Inferior parietal cortex (tissue), 1 donor: Measurements from ENCODE around the gene CMTM1.
"Not testable (repeated sequence)": the region's sequence is repeated elsewhere in the genome, so short reads cannot be mapped to it uniquely, and the experiment has no call there.

ENCODE experiments used
- DNase-seq: peaks from one replicate; pipeline ENCODE4 v3.0.0-alpha.2; 2016; ENCODE audit errors: extremely low spot score

The CMTM1 gene

GRCh38 chr16:66562986-66563385 is 3.3 kb upstream of the CMTM1 start:
- no peak for DNase-seq

- DNase-seq, result no peak
Measured at GRCh38 chr16:66563574-66564334, 2.5 kb upstream of the CMTM1 start.

GRCh38 chr16:66567270-66567669 is 1.0 kb downstream of the CMTM1 start:
- not testable (repeated sequence) for DNase-seq

- DNase-seq, result no peak
Measured at GRCh38 chr16:66568355-66568754, 2.1 kb downstream of the CMTM1 start.

GRCh38 chr16:66569131-66569530 is 2.9 kb downstream of the CMTM1 start:
- no peak for DNase-seq

GRCh38 chr16:66569827-66570405 is 3.7 kb downstream of the CMTM1 start:
- DNase-seq, result no peak

GRCh38 chr16:66572356-66572755 is 6.1 kb downstream of the CMTM1 start:
- no peak for DNase-seq

- no peak for DNase-seq
Measured at GRCh38 chr16:66574081-66574480, 7.8 kb downstream of the CMTM1 start.

GRCh38 chr16:66574531-66574930 is 8.3 kb downstream of the CMTM1 start:
- no peak for DNase-seq

- DNase-seq, result no peak
Measured at GRCh38 chr16:66575060-66575459, 8.8 kb downstream of the CMTM1 start.

GRCh38 chr16:66576296-66576695 is 10.1 kb downstream of the CMTM1 start:
- no peak for DNase-seq

- DNase-seq, result no peak
Measured at GRCh38 chr16:66578651-66579531, 12.7 kb downstream of the CMTM1 start, which contains the start of gene CMTM2. Gene CMTM2 (plus strand): TSS chr16:66579463. CDS start chr16:66579608, 145 bp downstream.

- no peak for DNase-seq
Measured at GRCh38 chr16:66580605-66581209, 14.5 kb downstream of the CMTM1 start.

GRCh38 chr16:66581246-66581952 is 15.2 kb downstream of the CMTM1 start:
- DNase-seq, result no peak

GRCh38 chr16:66585481-66586239 is 19.4 kb downstream of the CMTM1 start:
- no peak for DNase-seq

GRCh38 chr16:66587881-66588600 is 21.8 kb downstream of the CMTM1 start:
- no peak for DNase-seq

GRCh38 chr16:66588981-66589713 is 22.9 kb downstream of the CMTM1 start:
- DNase-seq, result no peak

- no peak for DNase-seq
Measured at GRCh38 chr16:66590322-66590721, 24.1 kb downstream of the CMTM1 start.

- DNase-seq, result no peak
Measured at GRCh38 chr16:66591018-66591417, 24.8 kb downstream of the CMTM1 start.
